H1 (cell line): ENCODE results near the gene NELFCD. TPM values are rescaled to one million over a fixed set of nuclear protein-coding genes. Genes with fewer than 3 reads are reported as not detected.

Experiments
- CHD1 ChIP-seq: IDR thresholded peaks from 2 replicates; pipeline ENCODE4 v1.6.1; 2012; ENCODE audit warnings: low read depth, low read length, improper control_type of control experiment
- E2F6 ChIP-seq: IDR thresholded peaks from 2 replicates; pipeline ENCODE4 v1.6.1; 2012; ENCODE audit warnings: inconsistent platforms
- GABPA ChIP-seq: IDR thresholded peaks from 2 replicates; pipeline ENCODE4 v1.6.1; 2011; ENCODE audit warnings: mild to moderate bottlenecking, low read length, moderate library complexity, borderline replicate concordance; ENCODE audit not compliant: insufficient read depth
- KDM5A ChIP-seq: fragments of 200-600 bp; IDR thresholded peaks from 2 replicates; pipeline ENCODE4 v1.7.1; 2012; ENCODE audit warnings: mild to moderate bottlenecking, low read length, inconsistent platforms, mixed read lengths
- NRF1 ChIP-seq: IDR thresholded peaks from 2 replicates; pipeline ENCODE4 v1.6.1; 2011; ENCODE audit warnings: mild to moderate bottlenecking, low read depth, low read length, improper control_type of control experiment
- SP2 ChIP-seq: IDR thresholded peaks from 2 replicates; pipeline ENCODE4 v1.6.1; 2012; ENCODE audit warnings: mild to moderate bottlenecking, low read length, inconsistent platforms
- polyA plus RNA-seq, 7 experiments: library from polyadenylated mRNA; depleted of rRNA in 3 of 7; stranded (reverse) in 5 of 7; unstranded in 2 of 7; fragments of >200 nt in 5 of 7; fragments of 200-250 nt in 2 of 7; gene quantifications; 1 replicate in 5 of 7; 2 replicates in 1 of 7; 4 replicates in 1 of 7; pipeline versions ENCODE4 v1.2.1 to v1.2.3, GENCODE V29; 2011 to 2013; ENCODE audit warnings: missing spikeins in 2 of 7, mixed read lengths in 2 of 7
- total RNA-seq: library from RNA; stranded (reverse); fragmentation: NEBNext Ultra II Directional; extraction: Animal tissue kit (Norgen Biotek cat#: 25700); gene quantifications from 2 replicates; pipeline ENCODE4 v1.2.1, GENCODE V29; 2021

Gene NELFCD
- total and polyA plus RNA-seq, 2 of the 8 experiments (the other 6 are each of a cell fraction or from before 2014, with no cell fraction given), result 35.5 to 59.6 TPM

- no peak for TF ChIP-seq E2F6
- no peak for TF ChIP-seq CHD1
- no peak for TF ChIP-seq SP2
- no peak for TF ChIP-seq NRF1
- no peak for TF ChIP-seq KDM5A
- TF ChIP-seq GABPA, result no peak
- TF ChIP-seq, all 59 proteins: peak for 0
These were observed 42.6 kb downstream of the NELFCD start (continued) for GRCh38 chr20:59023616-59024015.
